AG04450 (cell line): ENCODE measurements around the gene XXYLT1. TPM values are rescaled to one million over a fixed set of nuclear protein-coding genes. Genes with fewer than 3 reads are reported as not detected.

Experiments
- CTCF ChIA-PET: fragments of 300-600, 350-600 bp; formaldehyde crosslinking; extraction: SDS; loops from one replicate; lab custom pipeline; 2022; ENCODE audit warnings: antibody characterized with exemption, inconsistent platforms; lab: Charles Lee
- POLR2A ChIA-PET: fragments of 350-600 bp; formaldehyde crosslinking; extraction: SDS; loops from one replicate; lab custom pipeline; 2021; ENCODE audit warnings: antibody characterized with exemption, inconsistent platforms; lab: Yijun Ruan, JAX
- DNase-seq: peaks from one replicate; pipeline ENCODE4 v3.0.0-alpha.2; 2011; ENCODE audit warnings: low read depth, low spot score
- H3K27ac ChIP-seq: one replicate; pipeline ENCODE4 v1.5.1; 2012; ENCODE audit warnings: low read depth, low read length, control low read depth
- H3K27me3 ChIP-seq: one replicate; pipeline ENCODE4 v1.6.0; 2012; ENCODE audit warnings: low read length; ENCODE audit not compliant: control insufficient read depth, insufficient read depth
- H3K4me3 ChIP-seq: 2 replicates; pipeline ENCODE4 v1.5.1; 2011; ENCODE audit warnings: mild to moderate bottlenecking, low read depth, low read length, control low read depth
- H3K9me3 ChIP-seq: 2 replicates; pipeline ENCODE4 v1.5.1; 2012; ENCODE audit warnings: low read length; ENCODE audit not compliant: control insufficient read depth, insufficient read depth
- polyA plus RNA-seq: library from polyadenylated mRNA; depleted of rRNA; stranded (reverse); fragments of >200 nt; gene quantifications from 2 replicates; pipeline ENCODE4 v1.2.3, GENCODE V29; 2011
- TF ChIP-seq, protein P1 (sequence below): IDR thresholded peaks from 2 replicates; pipeline ENCODE4 v1.5.1; 2011; ENCODE audit warnings: low read depth, low read length, control low read depth, inconsistent platforms

Gene XXYLT1
- polyA plus RNA-seq, 1 experiment: 16.5 TPM

- TF ChIP-seq, protein P1, sequence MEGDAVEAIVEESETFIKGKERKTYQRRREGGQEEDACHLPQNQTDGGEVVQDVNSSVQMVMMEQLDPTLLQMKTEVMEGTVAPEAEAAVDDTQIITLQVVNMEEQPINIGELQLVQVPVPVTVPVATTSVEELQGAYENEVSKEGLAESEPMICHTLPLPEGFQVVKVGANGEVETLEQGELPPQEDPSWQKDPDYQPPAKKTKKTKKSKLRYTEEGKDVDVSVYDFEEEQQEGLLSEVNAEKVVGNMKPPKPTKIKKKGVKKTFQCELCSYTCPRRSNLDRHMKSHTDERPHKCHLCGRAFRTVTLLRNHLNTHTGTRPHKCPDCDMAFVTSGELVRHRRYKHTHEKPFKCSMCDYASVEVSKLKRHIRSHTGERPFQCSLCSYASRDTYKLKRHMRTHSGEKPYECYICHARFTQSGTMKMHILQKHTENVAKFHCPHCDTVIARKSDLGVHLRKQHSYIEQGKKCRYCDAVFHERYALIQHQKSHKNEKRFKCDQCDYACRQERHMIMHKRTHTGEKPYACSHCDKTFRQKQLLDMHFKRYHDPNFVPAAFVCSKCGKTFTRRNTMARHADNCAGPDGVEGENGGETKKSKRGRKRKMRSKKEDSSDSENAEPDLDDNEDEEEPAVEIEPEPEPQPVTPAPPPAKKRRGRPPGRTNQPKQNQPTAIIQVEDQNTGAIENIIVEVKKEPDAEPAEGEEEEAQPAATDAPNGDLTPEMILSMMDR: no peak
- peaks cover 6% of the 10 kb centered on the region for H3K9me3 ChIP-seq
- ChIA-PET CTCF (interaction anchor here (1.1 kb wide), 1 partner anchor 76 kb away, joined by 5 read pairs; the partner anchor contains the start of gene XXYLT1), POLR2A (no interaction called here)
- no peaks in the 10 kb centered on the region for H3K27me3 ChIP-seq
- H3K4me3 ChIP-seq: no peak overlapping the region
- H3K27ac ChIP-seq: peak overlapping the region; percentile 31
- DNase-seq: no peak
Measured at GRCh38 chr3:195195321-195196209, 75.4 kb downstream of the XXYLT1 start.

DNA sequence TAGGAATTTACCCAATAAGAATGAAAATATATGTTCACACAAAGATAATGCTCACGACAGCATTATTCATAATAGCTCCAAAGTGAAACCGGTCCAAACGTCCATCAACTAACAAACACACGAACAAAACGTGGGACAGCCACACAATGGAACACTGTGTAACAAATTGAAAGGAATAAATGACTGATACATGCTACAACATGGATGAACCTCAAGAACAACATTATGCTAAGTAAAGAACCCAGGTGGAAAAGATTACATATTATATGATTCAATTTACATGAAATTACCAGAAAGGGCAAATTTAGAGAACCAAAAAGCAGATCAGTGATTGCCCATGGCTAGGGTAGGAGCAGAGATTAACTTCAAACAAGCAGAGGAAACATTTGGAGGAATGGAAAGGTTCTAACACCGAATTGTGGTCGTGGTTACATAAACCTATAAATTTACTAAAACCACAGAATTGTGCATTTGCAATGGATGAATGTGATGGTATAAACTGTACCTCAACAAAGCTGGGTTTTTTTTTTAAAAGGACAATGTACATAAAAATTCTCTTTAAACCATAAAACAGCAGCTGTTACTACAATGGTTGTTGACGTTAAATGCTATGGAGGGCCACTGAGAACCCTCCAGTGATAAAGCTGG lies 76.3 kb downstream of the XXYLT1 start:
- ChIA-PET CTCF (no interaction called here), POLR2A (no interaction called here)
- H3K27me3 ChIP-seq: no peaks in the 10 kb centered on the region
- H3K27ac ChIP-seq: no peak overlapping the region
- no peak for DNase-seq
- H3K4me3 ChIP-seq: no peak overlapping the region
- TF ChIP-seq, protein P1: no peak
- peaks cover 4% of the 10 kb centered on the region for H3K9me3 ChIP-seq

GRCh38 chr3:195191580-195191979 lies 79.4 kb downstream of the XXYLT1 start:
- Histone ChIP-seq H3K9me3 (peaks cover 4% of the 10 kb centered on the region), H3K4me3 (no peak overlapping the region), H3K27me3 (no peaks in the 10 kb centered on the region), H3K27ac (no peak overlapping the region)
- POLR2A ChIA-PET: interaction anchor here (0.6 kb wide), 1 partner anchor 13 kb away, joined by 3 read pairs; no protein-coding TSS in a partner anchor
- CTCF ChIA-PET: no interaction called here
- no peak for DNase-seq
- TF ChIP-seq, protein P1: no peak

DNA sequence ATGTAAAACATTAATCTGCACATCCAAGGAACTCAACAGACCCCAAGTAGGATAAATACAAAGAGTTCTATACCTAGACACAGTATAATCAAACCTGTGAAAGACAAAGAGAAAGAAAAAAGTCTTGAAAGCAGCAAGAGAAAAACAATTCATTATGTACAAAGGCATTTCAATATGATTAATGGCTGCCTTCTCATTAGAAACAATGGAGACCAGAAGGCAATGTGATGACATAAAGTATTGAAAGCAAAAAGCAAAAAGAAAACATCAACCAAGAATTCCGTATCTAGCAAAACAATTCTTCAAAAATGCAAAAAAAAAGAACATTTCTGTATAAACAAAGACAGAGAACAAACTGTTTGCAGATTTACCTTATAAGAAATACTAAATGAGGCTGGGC lies 81.1 kb downstream of the XXYLT1 start:
- no peak overlapping the region for H3K27ac ChIP-seq
- no peak for DNase-seq
- no peak overlapping the region for H3K4me3 ChIP-seq
- CTCF ChIA-PET: no interaction called here
- H3K27me3 ChIP-seq: no peaks in the 10 kb centered on the region
- TF ChIP-seq, protein P1: no peak
- POLR2A ChIA-PET: no interaction called here
- peaks cover 4% of the 10 kb centered on the region for H3K9me3 ChIP-seq
